C4-2B (cell line): ENCODE measurements around the gene RNF150.

Experiments
- CTCF ChIP-seq: fragments of 450-650 bp; conservative IDR thresholded peaks from 2 replicates; pipeline ENCODE4 v1.5.1; 2017; ENCODE audit warnings: mild to moderate bottlenecking
- ZFX ChIP-seq: fragments of 450-650 bp; IDR thresholded peaks from 2 replicates; pipeline ENCODE4 v1.6.1; 2017

GRCh38 chr4:141041021-141041476 lies 92.2 kb downstream of the RNF150 start:
- TF ChIP-seq CTCF: no peak
- TF ChIP-seq ZFX: no peak
